ENCODE results near the gene PSMD5.

Gene PSMD5

GRCh38 chr9:120801441-120801840, 41.3 kb downstream of the PSMD5 start:
- DNase-seq, result no peak

GRCh38 chr9:120792898-120793765, 49.6 kb downstream of the PSMD5 start, which contains the start of gene FBXW2:
Gene FBXW2 (minus strand): TSS chr9:120793416. CDS start chr9:120788258, 5,158 bp downstream.
- peak; percentile 90 for DNase-seq

GRCh38 chr9:120791161-120791560, 51.6 kb downstream of the PSMD5 start:
- DNase-seq, result peak; percentile 20

GRCh38 chr9:120787933-120788332, 54.8 kb downstream of the PSMD5 start:
- DNase-seq, result no peak

- DNase-seq, result peak; percentile 28
These were observed 59.1 kb downstream of the PSMD5 start for GRCh38 chr9:120783602-120784047.

- no peak for DNase-seq
These were observed 61.5 kb downstream of the PSMD5 start for GRCh38 chr9:120781236-120781635.

GRCh38 chr9:120780367-120780766, 62.4 kb downstream of the PSMD5 start:
- DNase-seq, result no peak

GRCh38 chr9:120779227-120779626, 63.5 kb downstream of the PSMD5 start:
- DNase-seq, result no peak

- no peak for DNase-seq
These were observed 64.0 kb downstream of the PSMD5 start for GRCh38 chr9:120778758-120779157.

GRCh38 chr9:120777229-120777628, 65.5 kb downstream of the PSMD5 start:
- DNase-seq, result no peak

- DNase-seq, result no peak
These were observed 65.9 kb downstream of the PSMD5 start for GRCh38 chr9:120776788-120777187.

GRCh38 chr9:120775859-120776258, 66.9 kb downstream of the PSMD5 start:
- peak; percentile 55 for DNase-seq

- no peak for DNase-seq
These were observed 68.0 kb downstream of the PSMD5 start for GRCh38 chr9:120774719-120775118.

GRCh38 chr9:120773256-120773655, 69.5 kb downstream of the PSMD5 start:
- DNase-seq, result no peak

GRCh38 chr9:120770931-120771330, 71.8 kb downstream of the PSMD5 start:
- DNase-seq, result no peak

- DNase-seq, result no peak
These were observed 73.8 kb downstream of the PSMD5 start for GRCh38 chr9:120768886-120769285.

GRCh38 chr9:120768247-120768646, 74.5 kb downstream of the PSMD5 start:
- DNase-seq, result no peak

GRCh38 chr9:120767451-120767850, 75.3 kb downstream of the PSMD5 start:
- peak; percentile 25 for DNase-seq
